Liver (tissue), 3 donors: Measurements from ENCODE around the gene TNS3.

Experiments
- GABPA ChIP-seq, 2 donors: IDR thresholded peaks in 1 of 2; conservative IDR thresholded peaks in 1 of 2; 2 replicates each; pipeline ENCODE4 v1.6.1; 2016; ENCODE audit warnings: antibody characterized with exemption in 2 of 2, mild to moderate bottlenecking in 1 of 2, moderate library complexity in 1 of 2
- HNF4A ChIP-seq, 2 donors: conservative IDR thresholded peaks; 2 replicates each; pipeline ENCODE4 v1.6.1; 2016; ENCODE audit warnings: antibody characterized with exemption in 2 of 2, mild to moderate bottlenecking in 2 of 2
- HNF4G ChIP-seq: IDR thresholded peaks from 2 replicates; pipeline ENCODE4 v1.6.1; 2016; ENCODE audit warnings: antibody characterized with exemption
- JUND ChIP-seq, 2 donors: IDR thresholded peaks; 2 replicates each; pipeline ENCODE4 v1.6.1; 2016; ENCODE audit warnings: antibody characterized with exemption in 2 of 2
- NR2F2 ChIP-seq: IDR thresholded peaks from 2 replicates; pipeline ENCODE4 v1.6.1; 2016; ENCODE audit warnings: antibody characterized with exemption
- RAD21 ChIP-seq, 2 donors: IDR thresholded peaks; 2 replicates each; pipeline ENCODE4 v1.6.1; 2016; ENCODE audit warnings: antibody characterized with exemption in 2 of 2, mild to moderate bottlenecking in 2 of 2
- RXRA ChIP-seq, 2 donors: IDR thresholded peaks; 2 replicates each; pipeline ENCODE4 v1.6.1; 2017 to 2018; ENCODE audit warnings: antibody characterized with exemption in 2 of 2, mild to moderate bottlenecking in 1 of 2
- TAF1 ChIP-seq: conservative IDR thresholded peaks from 2 replicates; pipeline ENCODE4 v1.6.1; 2016; ENCODE audit warnings: antibody characterized with exemption, mild to moderate bottlenecking
- YY1 ChIP-seq: IDR thresholded peaks from 2 replicates; pipeline ENCODE4 v1.6.1; 2016; ENCODE audit warnings: antibody characterized with exemption, mild to moderate bottlenecking
- TF ChIP-seq, protein P1 (sequence below): fragments of 150-350 bp; IDR thresholded peaks from 2 replicates; pipeline ENCODE4 v1.5.1; 2017; ENCODE audit warnings: improper control_type of control experiment, low read depth, low read length; ENCODE audit not compliant: missing input control
- TF ChIP-seq, protein P2 (sequence below): IDR thresholded peaks from 2 replicates; pipeline ENCODE4 v1.6.1; 2016; ENCODE audit warnings: antibody characterized with exemption
- TF ChIP-seq, protein P3 (sequence below): IDR thresholded peaks from 2 replicates; pipeline ENCODE4 v1.6.1; 2016; ENCODE audit warnings: antibody characterized with exemption
- TF ChIP-seq, protein P4 (sequence below): IDR thresholded peaks from 2 replicates; pipeline ENCODE4 v1.6.1; 2016; ENCODE audit warnings: antibody characterized with exemption, mild to moderate bottlenecking
- donor health status: healthy.
- donor health status: healthy.

DNA sequence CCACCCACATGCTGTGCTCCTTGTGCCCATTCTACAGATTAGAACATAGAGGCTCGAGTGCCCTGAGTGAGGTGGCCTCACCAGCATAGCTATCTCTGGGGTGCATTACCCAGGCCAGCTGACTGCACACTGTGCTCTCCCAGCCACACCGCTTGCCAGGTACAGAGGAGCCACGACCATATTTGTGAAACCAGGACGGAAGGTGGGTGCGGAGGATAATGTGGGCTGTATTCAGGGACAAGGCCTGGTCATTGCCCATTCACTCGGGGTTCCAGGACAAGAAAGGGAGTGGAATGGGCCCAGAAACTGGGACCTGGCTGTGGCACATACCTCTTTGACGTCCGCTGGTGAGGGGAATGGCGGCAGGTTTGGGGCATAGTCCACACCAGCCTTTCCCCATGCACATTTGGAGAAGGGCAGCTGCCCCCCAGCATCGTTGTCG is 236.0 kb downstream of the TNS3 start:
- TF ChIP-seq JUND (IDR thresholded peaks at IDR 0.05) (no peak), TAF1 (no peak), YY1 (no peak), HNF4G (no peak), NR2F2 (no peak), RAD21 (IDR thresholded peaks at IDR 0.05) (no peak), GABPA (IDR thresholded peaks at IDR 0.05 in 1 of 2, conservative IDR thresholded peaks at IDR 0.05 in 1 of 2) (no peak), RXRA (IDR thresholded peaks at IDR 0.05) (no peak), HNF4A (conservative IDR thresholded peaks at IDR 0.05) (no peak)
- TF ChIP-seq, protein P1, sequence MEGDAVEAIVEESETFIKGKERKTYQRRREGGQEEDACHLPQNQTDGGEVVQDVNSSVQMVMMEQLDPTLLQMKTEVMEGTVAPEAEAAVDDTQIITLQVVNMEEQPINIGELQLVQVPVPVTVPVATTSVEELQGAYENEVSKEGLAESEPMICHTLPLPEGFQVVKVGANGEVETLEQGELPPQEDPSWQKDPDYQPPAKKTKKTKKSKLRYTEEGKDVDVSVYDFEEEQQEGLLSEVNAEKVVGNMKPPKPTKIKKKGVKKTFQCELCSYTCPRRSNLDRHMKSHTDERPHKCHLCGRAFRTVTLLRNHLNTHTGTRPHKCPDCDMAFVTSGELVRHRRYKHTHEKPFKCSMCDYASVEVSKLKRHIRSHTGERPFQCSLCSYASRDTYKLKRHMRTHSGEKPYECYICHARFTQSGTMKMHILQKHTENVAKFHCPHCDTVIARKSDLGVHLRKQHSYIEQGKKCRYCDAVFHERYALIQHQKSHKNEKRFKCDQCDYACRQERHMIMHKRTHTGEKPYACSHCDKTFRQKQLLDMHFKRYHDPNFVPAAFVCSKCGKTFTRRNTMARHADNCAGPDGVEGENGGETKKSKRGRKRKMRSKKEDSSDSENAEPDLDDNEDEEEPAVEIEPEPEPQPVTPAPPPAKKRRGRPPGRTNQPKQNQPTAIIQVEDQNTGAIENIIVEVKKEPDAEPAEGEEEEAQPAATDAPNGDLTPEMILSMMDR = no peak
- TF ChIP-seq, protein P2, sequence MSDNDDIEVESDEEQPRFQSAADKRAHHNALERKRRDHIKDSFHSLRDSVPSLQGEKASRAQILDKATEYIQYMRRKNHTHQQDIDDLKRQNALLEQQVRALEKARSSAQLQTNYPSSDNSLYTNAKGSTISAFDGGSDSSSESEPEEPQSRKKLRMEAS = no peak
- TF ChIP-seq, protein P3, sequence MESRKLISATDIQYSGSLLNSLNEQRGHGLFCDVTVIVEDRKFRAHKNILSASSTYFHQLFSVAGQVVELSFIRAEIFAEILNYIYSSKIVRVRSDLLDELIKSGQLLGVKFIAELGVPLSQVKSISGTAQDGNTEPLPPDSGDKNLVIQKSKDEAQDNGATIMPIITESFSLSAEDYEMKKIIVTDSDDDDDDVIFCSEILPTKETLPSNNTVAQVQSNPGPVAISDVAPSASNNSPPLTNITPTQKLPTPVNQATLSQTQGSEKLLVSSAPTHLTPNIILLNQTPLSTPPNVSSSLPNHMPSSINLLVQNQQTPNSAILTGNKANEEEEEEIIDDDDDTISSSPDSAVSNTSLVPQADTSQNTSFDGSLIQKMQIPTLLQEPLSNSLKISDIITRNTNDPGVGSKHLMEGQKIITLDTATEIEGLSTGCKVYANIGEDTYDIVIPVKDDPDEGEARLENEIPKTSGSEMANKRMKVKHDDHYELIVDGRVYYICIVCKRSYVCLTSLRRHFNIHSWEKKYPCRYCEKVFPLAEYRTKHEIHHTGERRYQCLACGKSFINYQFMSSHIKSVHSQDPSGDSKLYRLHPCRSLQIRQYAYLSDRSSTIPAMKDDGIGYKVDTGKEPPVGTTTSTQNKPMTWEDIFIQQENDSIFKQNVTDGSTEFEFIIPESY = no peak
- TF ChIP-seq, protein P4, sequence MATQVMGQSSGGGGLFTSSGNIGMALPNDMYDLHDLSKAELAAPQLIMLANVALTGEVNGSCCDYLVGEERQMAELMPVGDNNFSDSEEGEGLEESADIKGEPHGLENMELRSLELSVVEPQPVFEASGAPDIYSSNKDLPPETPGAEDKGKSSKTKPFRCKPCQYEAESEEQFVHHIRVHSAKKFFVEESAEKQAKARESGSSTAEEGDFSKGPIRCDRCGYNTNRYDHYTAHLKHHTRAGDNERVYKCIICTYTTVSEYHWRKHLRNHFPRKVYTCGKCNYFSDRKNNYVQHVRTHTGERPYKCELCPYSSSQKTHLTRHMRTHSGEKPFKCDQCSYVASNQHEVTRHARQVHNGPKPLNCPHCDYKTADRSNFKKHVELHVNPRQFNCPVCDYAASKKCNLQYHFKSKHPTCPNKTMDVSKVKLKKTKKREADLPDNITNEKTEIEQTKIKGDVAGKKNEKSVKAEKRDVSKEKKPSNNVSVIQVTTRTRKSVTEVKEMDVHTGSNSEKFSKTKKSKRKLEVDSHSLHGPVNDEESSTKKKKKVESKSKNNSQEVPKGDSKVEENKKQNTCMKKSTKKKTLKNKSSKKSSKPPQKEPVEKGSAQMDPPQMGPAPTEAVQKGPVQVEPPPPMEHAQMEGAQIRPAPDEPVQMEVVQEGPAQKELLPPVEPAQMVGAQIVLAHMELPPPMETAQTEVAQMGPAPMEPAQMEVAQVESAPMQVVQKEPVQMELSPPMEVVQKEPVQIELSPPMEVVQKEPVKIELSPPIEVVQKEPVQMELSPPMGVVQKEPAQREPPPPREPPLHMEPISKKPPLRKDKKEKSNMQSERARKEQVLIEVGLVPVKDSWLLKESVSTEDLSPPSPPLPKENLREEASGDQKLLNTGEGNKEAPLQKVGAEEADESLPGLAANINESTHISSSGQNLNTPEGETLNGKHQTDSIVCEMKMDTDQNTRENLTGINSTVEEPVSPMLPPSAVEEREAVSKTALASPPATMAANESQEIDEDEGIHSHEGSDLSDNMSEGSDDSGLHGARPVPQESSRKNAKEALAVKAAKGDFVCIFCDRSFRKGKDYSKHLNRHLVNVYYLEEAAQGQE = no peak
